GM21528 (cell line): ENCODE data around the gene TSEN2.
A peak's percentile ranks its signal among the peaks of the same experiment; 100 is the strongest.

Experiments
- ATAC-seq: cut with Tn5 transposase; IDR thresholded peaks from one replicate; pipeline ENCODE4 v1.9.1; 2021; ENCODE audit warnings: mild to moderate bottlenecking, moderate library complexity; ENCODE audit not compliant: unreplicated experiment, low FRiP score

Gene TSEN2

DNA sequence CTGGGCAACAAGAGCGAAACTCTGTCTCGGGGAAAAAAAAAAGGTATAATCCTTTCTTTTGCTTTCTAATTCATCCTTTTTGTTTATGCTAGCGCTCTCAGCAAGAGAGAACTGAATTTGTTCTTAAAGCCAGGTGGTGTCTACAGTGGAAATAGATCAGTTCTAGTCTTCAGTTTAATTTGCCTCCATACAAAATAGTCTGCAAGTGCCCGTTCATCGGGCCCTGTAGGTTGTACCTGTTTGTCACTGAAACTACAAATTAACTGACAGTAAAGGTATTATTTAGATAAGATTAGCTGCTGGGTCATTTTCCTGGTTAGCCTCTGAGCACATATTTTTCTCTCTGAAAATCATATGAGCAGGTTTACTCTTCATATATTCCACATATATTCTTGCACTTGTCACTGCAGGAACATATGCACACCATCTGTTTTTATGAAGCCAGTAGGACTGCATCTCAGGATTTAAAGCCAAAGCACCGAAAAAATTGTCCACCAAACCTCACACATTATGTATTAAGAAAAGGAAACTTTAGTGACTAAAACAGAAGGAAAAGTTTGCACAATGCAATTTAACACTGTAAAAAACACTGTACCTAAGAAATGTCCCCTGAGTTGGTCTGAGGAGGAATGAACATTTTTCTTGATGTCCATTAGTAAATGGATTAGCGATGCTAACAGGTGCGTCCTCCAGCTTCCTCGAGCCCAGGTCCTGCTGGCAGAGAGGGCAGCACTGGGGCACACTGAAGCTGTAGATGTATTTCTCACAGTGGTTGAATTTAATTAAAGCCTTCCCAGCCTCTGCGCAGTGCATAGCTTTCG, 60.6 kb downstream of the TSEN2 start:
- ATAC-seq = no peak

GRCh38 chr3:12545473-12545791, 61.2 kb downstream of the TSEN2 start, which contains the start of gene MKRN2OS:
Gene MKRN2OS (minus strand): TSS chr3:12545499. CDS start chr3:12545464, 35 bp downstream.
- no peak for ATAC-seq

GRCh38 chr3:12549971-12550760, 65.9 kb downstream of the TSEN2 start:
- ATAC-seq = no peak

DNA sequence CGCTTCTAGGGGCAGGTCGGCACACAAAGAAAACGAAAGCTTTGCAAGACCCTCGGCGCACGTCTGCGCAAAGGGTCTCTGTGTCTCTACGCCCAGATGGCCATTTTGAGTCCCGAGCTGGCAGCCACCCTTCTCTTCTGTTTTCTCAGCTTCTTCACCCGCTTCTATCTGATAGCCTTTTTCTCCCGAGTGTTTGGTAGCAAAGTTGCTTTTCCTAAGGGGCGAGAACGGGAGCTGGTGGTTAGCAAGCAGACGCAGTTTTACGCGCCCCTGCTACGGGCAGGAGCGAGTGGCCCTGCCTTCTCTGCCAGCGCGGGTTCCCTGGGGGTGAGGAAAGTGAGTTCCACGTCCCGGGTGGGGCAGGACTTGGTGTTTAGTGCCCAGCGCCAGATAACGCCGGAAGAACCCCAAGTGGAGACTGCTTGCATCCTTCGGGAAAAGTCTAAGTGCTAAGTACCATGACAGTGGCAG, 69.7 kb downstream of the TSEN2 start:
- ATAC-seq = no peak

GRCh38 chr3:12556314-12556689, 72.0 kb downstream of the TSEN2 start:
- no peak for ATAC-seq

GRCh38 chr3:12556690-12557472, 72.6 kb downstream of the TSEN2 start, which contains the start of gene MKRN2:
Gene MKRN2 (plus strand): TSS chr3:12557087. CDS start chr3:12557151, 64 bp downstream.
- ATAC-seq = peak; percentile 80

DNA sequence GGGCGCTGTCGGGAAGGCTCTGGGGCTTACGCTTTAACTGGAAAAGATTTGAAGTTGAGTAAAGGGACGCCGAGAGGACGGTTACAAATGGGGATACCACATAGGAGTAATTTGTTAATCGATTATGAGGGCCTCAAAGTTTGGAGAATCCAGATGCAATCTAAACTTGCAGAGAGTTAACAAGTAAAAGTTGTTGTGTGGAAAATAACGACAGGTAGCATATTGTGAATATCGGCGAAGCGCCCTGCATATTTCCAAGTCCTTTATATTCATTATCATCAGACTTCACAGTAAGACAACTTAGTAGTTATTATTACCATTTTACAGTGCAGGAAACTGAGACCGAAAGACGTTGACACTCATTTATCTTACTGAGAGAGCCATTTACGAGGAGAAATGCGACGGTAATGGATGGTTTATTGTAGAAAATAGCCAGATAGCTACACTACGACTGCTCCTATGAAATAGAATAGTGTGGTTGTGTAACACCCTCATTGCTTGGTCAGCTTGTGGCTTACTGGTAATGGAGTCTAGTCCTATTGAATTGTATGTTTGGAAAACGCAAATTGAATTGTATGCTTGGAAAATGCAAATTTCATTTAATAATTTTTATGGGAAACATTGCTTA, 73.3 kb downstream of the TSEN2 start:
- peak; percentile 2 for ATAC-seq

- ATAC-seq = no peak
Measured at GRCh38 chr3:12558706-12559105, 74.4 kb downstream of the TSEN2 start.

DNA sequence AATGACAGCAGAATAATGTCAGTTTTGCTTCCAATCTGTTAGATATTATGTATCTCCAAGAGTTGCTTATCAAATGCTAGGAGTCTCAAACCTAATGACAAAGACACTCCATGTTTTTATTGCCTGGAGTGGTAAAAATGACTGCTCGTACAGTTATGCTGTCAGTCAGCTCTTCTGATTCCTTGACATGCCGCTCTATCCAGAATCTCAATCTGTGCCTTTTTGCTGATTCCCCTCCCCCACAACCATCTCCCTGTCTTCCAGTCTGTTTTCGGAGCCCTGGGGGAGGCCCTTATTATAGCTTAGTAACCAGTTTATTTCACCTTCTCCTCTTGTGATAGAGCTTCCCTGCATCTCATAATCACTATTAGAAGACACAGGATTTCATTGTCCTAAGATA, 75.2 kb downstream of the TSEN2 start:
- ATAC-seq = no peak

GRCh38 chr3:12560505-12561190, 76.4 kb downstream of the TSEN2 start:
- ATAC-seq = no peak

DNA sequence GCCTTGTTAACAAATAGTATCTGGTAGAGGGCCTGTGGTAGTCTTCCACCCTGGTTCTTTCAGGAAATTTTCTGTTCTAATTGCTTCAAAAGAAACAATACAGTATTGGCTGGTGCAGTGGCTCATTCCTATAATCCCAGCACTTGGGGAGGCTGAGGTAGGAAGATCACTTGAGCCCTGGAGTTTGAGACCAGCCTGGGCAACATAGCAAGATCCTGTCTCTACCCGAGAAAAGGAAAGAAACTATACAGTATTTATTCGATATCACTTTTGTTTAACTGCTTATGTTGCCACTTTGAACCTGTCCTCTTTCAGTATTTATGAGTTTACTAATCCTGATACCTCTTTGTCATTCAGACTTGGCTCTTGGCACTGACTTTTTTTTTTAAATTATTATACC, 77.1 kb downstream of the TSEN2 start:
- ATAC-seq = no peak

GRCh38 chr3:12562451-12562850, 78.2 kb downstream of the TSEN2 start:
- ATAC-seq = no peak

DNA sequence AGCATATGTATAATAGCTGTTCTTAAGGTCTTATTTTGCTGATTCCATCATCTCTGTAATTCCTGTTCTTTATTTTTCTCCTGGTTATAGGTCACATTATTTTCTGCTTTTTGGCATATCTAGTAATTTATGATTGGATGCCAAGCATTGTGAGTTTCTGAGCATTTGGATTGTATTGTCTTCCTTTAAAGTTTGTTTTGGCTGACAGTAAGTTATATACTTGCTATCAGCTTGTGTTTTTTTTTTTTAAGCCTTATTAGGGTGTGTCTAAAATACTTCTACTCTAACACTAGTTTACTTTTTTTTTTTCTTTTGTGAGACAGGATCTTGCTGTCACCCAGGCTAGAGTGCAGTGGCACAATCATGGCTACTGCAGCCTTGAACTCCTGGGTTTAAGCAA, 82.7 kb downstream of the TSEN2 start:
- no peak for ATAC-seq

DNA sequence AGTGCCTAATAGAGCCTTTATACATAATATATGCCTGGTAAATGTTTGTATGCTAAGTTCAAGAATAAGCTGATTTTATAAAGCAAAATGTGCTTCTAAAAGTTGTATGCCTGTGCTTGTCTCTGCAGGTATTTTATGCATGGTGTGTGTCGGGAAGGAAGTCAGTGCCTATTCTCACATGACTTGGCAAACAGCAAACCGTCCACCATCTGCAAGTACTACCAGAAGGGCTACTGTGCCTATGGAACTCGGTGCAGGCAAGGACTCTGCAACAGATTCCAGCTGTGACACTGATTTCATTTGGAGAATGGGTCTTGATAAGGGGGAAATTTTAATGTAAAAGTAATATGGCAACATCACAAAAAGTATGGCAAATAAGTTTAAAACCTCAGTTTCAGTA, 84.5 kb downstream of the TSEN2 start:
- ATAC-seq = no peak

DNA sequence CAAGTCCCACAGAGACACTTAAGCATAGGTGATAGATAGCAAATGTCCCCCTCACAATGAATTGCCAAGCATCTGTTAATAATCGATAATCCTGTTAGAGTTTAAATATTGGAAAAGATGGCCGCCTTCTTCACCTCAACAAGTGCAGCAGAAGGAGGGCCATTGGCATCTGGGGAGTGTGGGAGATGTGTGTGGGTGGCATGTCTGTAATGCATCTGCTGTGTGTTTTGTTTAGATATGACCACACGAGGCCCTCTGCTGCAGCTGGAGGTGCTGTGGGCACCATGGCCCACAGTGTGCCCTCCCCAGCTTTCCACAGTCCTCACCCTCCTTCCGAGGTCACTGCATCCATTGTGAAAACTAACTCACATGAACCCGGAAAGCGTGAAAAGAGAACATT, 85.6 kb downstream of the TSEN2 start:
- no peak for ATAC-seq

GRCh38 chr3:12571986-12572385, 87.7 kb downstream of the TSEN2 start:
- no peak for ATAC-seq

DNA sequence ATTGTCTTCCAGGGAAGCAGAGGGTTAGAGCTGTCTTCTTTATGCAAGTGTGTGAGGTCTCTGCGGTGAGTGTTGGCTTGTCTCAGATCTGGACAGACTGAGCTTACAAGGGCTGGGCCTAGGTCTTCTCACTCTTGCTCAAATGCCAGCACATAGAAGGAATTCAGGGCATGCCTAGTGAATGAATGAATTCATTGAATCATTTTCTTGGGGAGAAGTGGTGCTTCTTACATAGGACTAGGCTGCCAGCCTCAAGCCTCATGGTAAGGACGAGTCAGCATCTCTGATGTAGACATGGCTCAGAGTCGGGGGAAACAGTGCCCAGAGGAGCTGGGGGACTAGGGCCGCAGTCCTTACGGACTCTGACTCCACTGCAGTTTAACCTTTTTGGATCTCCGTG, 89.9 kb downstream of the TSEN2 start:
- no peak for ATAC-seq

- no peak for ATAC-seq
Measured at GRCh38 chr3:12574661-12575060, 90.4 kb downstream of the TSEN2 start.

GRCh38 chr3:12577379-12577778, 93.1 kb downstream of the TSEN2 start:
- ATAC-seq = no peak

- ATAC-seq = no peak
Measured at GRCh38 chr3:12578742-12579141, 94.5 kb downstream of the TSEN2 start.
